GM12892 (cell line): Measurements from ENCODE around the gene GRID2IP.

Experiments
- POLR2A ChIP-seq: IDR thresholded peaks from 2 replicates; pipeline ENCODE4 v1.6.1; 2011; ENCODE audit warnings: low read depth, low read length, control low read depth
- POLR2AphosphoS5 ChIP-seq: IDR thresholded peaks from 2 replicates; pipeline ENCODE4 v1.6.1; 2011; ENCODE audit warnings: low read depth, low read length, control low read depth
- TAF1 ChIP-seq: IDR thresholded peaks from 2 replicates; pipeline ENCODE4 v1.6.1; 2011; ENCODE audit warnings: low read depth, mild to moderate bottlenecking, control low read depth, low read length, borderline replicate concordance

GRCh38 chr7:6567886-6568285 lies 16.6 kb upstream of the GRID2IP start:
- TF ChIP-seq POLR2A (no peak), TAF1 (no peak), POLR2AphosphoS5 (no peak)
